Spleen (tissue), 7 donors: Measurements from ENCODE around the gene SLC22A4.

ENCODE experiments used
- POLR2A ChIP-seq, 3 donors: fragments of 450-650 bp; IDR thresholded peaks; one replicate each; pipeline ENCODE4 v1.5.1; 2017; ENCODE audit warnings: antibody characterized with exemption in 3 of 3, mild to moderate bottlenecking in 1 of 3
- POLR2AphosphoS5 ChIP-seq, 3 donors: sonication (generic); formaldehyde crosslinking; IDR thresholded peaks; one replicate each; pipeline ENCODE4 v1.5.1; 2017; ENCODE audit warnings: antibody characterized with exemption in 3 of 3
- TF ChIP-seq, protein P1 (sequence below), 11 experiments: fragments of 200-600 bp in 7 of 11; fragments of 450-650 bp in 4 of 11; sonication (generic) in 4 of 11; IDR thresholded peaks in 8 of 11; conservative IDR thresholded peaks in 3 of 11; 1 replicate in 7 of 11; 2 replicates in 4 of 11; pipeline versions ENCODE4 v1.4.0 to v1.8.0; 2016 to 2021; ENCODE audit warnings: antibody characterized with exemption in 11 of 11, inconsistent platforms in 4 of 11, mild to moderate bottlenecking in 1 of 11
- donor health status: DM: no; HTN: no; CAD: no; lungs with moderate emphysema.
- donor health status: DM: no; HTN: no; CAD: no.
- donor health status: DM: no; HTN: no; CAD: no.

DNA sequence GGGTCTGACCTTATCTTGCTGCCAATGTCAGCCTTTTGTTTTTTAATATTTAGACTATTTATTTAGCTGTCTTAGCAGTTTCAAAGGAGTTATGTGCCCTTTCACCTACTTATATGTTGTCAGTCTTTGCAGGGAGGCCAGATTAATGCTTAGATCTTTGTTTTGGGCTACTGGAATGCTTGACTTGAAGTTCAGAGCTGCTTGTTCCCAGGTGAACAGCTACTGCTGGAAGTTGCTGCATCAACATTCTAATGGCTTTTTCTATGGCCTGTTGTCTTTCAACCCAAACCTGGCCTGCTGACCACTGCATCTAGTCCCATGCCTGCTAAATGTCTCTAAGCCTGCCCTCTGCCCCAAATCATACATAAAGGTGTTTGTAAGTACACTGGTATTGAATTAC lies 78.3 kb downstream of the SLC22A4 start:
- TF ChIP-seq, protein P1, sequence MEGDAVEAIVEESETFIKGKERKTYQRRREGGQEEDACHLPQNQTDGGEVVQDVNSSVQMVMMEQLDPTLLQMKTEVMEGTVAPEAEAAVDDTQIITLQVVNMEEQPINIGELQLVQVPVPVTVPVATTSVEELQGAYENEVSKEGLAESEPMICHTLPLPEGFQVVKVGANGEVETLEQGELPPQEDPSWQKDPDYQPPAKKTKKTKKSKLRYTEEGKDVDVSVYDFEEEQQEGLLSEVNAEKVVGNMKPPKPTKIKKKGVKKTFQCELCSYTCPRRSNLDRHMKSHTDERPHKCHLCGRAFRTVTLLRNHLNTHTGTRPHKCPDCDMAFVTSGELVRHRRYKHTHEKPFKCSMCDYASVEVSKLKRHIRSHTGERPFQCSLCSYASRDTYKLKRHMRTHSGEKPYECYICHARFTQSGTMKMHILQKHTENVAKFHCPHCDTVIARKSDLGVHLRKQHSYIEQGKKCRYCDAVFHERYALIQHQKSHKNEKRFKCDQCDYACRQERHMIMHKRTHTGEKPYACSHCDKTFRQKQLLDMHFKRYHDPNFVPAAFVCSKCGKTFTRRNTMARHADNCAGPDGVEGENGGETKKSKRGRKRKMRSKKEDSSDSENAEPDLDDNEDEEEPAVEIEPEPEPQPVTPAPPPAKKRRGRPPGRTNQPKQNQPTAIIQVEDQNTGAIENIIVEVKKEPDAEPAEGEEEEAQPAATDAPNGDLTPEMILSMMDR (IDR thresholded peaks at IDR 0.05 in 8 of 11, conservative IDR thresholded peaks at IDR 0.05 in 3 of 11) = no peak
- TF ChIP-seq POLR2A (IDR thresholded peaks at IDR 0.05) (no peak), POLR2AphosphoS5 (IDR thresholded peaks at IDR 0.05) (no peak)
